UCSD-AML1 (cell line): ENCODE data around the gene TMEM101.
"Not testable (repeated sequence)": the region's sequence is repeated elsewhere in the genome, so short reads cannot be mapped to it uniquely, and the experiment has no call there.

Source experiments
- DNase-seq: peaks from one replicate; lab custom pipeline; 2025; ENCODE audit not compliant: unreplicated experiment; lab: John Stamatoyannopoulos, UW

The TMEM101 gene

GRCh38 chr17:43976963-43977837 lies 37.6 kb downstream of the TMEM101 start:
- no peak for DNase-seq

- DNase-seq, result no peak
These were observed 38.9 kb downstream of the TMEM101 start for GRCh38 chr17:43975898-43976297.

DNA sequence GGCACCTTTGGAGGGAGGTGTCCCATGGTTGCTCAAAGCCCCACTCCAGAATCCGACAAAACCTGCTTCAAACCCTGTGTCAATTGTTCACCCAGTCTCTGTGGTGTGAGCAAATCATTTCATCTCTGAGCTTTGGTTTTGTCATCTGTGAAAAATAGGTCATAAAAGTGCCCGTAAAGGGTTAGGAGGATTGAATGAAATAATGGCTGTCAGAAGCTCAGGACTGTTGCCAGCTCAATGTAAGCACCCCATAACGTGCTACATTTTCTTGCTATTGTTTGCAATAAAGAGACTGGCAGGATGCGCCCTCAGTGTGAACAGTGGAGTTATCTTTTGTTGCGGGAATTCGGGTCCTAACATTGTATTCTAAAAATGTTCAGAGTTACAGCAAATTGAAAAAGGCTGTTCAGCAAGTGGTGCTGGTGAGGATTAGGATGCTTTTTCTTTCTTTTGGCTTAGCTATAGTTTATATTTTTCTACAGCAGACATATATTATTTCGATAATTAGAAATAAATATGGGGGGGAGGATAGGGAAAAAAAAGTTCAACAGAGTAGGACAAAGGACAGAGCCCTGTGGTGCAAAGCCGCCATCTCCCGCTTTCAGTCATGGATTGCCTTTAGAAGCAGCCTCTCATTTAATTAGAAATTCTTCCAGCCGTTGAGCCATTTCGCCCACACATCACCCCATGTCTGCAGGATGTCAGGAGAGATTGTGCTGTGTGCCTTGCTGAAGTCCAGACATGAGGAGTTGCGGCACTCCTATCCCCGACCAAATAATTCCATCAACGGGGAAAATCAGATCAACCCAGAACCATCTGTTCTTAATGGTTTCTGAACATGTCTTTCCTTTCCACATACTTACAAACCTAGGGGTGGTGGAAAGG lies 40.1 kb downstream of the TMEM101 start:
- DNase-seq, result no peak

GRCh38 chr17:43972444-43973212 lies 42.1 kb downstream of the TMEM101 start:
- DNase-seq, result not testable (repeated sequence)

DNA sequence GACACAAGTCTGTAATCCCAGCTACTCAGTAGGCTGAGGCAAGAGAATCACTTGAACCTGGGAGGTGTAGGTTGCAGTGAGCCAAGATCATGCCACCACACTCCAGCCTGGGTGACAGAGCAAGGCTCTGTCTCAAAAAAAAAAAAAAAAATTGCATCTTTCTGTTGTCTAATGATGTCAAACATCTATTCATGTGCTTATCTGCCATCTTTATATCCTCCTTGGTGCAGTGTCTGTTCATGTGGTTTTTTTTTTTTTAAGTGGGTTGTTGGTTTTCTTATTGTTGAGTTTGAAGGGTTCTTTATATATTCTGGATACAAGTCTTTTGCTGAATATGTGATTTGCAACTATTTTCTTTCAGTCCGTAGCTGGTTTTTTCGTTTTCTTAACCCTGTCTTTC lies 43.3 kb downstream of the TMEM101 start:
- not testable (repeated sequence) for DNase-seq

DNA sequence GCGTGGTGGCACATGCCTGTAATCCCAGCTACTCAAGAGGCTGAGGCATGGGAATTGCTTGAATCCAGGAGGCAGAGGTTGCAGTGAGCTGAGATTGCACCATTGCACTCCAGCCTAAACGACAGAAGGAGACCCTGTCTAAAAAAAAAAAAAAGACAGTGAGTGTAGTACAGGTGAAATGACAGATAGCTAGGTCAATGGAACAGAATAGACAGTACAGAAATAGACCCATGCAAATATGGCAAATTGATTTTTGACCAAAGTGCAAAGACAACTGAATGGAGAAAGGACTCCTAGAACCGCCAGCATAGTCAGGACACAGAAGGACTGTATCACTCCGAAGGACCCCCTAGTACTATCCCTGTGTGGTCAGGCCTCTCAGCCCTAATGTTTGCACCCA lies 44.4 kb downstream of the TMEM101 start:
- no peak for DNase-seq

GRCh38 chr17:43967251-43967875 lies 47.4 kb downstream of the TMEM101 start:
- no peak for DNase-seq

- DNase-seq, result no peak
These were observed 48.5 kb downstream of the TMEM101 start for GRCh38 chr17:43966276-43966675.

DNA sequence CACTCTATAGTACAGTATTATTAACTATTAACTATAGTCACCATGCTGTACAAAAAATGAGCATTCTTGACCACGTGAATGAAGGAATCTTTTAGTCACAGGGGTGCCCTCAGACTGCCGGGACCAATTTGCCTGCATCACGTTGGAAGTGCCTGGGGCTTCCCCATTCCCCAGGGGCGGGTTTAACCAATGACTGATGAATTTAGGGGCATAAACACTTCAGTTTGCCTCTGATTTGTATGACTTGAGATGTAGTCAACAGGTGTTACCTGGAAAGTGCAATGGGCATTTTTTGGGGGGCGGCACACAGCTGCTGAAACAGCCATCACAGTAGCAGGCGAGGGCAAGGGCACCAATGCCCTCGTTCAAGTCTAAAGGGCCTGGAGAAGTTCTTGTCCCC lies 52.3 kb downstream of the TMEM101 start:
- DNase-seq, result no peak

DNA sequence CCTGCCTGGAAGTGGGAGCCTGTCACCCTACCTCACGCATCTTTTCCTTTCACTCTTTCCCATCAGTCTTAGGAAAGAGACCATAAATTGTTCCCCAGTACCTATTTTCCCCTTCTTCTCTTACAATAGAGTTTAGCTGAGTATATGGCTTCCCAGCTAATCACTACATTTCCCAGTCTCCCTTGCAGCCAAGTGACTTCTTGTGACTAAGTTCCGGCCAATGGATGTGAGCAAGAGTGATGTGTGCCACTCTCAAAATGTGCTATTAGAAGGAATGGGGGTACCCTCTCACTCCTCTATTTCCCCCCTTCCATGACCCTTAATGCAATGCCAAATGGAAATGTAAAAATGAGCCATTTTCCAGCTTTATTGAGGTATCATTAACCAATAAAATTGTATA lies 52.8 kb downstream of the TMEM101 start:
- no peak for DNase-seq

DNA sequence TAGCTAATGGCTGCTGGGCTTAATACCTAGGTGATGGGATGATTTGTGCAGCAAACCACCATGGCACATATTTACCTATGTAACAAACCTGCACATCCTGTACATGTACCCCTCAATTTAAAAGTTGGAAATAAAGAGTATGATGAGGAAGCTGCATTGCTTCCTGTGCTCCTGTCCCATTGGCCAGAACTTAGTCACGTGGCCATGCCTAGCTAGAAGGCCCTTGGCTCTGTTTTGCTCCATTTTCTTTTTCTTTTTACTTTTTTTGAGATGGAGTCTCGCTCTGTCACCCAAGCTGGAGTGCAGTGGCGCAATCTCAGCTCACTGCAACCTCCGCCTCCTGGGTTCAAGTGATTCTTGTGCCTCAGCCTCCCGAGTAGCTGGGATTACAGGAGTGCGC lies 53.5 kb downstream of the TMEM101 start:
- not testable (repeated sequence) for DNase-seq
